SH-SY5Y (cell line): ENCODE results near the gene COL13A1.

Experiments used
- GATA2 ChIP-seq: IDR thresholded peaks from 2 replicates; pipeline ENCODE4 v1.6.1; 2011; ENCODE audit warnings: mild to moderate bottlenecking, low read depth, low read length
- GATA3 ChIP-seq: IDR thresholded peaks from 2 replicates; pipeline ENCODE4 v1.6.1; 2011; ENCODE audit warnings: low read depth, mild to moderate bottlenecking, low read length, moderate library complexity

COL13A1 gene

GRCh38 chr10:69944761-69945160, 143.1 kb downstream of the COL13A1 start:
- no peak for TF ChIP-seq GATA2
- no peak for TF ChIP-seq GATA3

GRCh38 chr10:69948261-69948660, 146.6 kb downstream of the COL13A1 start:
- TF ChIP-seq GATA2 = no peak
- no peak for TF ChIP-seq GATA3

GRCh38 chr10:69949770-69950169, 148.1 kb downstream of the COL13A1 start:
- TF ChIP-seq GATA3 (no peak), GATA2 (no peak)

- TF ChIP-seq GATA3 (no peak), GATA2 (no peak)
These were observed 150.0 kb downstream of the COL13A1 start for GRCh38 chr10:69951658-69952057.

DNA sequence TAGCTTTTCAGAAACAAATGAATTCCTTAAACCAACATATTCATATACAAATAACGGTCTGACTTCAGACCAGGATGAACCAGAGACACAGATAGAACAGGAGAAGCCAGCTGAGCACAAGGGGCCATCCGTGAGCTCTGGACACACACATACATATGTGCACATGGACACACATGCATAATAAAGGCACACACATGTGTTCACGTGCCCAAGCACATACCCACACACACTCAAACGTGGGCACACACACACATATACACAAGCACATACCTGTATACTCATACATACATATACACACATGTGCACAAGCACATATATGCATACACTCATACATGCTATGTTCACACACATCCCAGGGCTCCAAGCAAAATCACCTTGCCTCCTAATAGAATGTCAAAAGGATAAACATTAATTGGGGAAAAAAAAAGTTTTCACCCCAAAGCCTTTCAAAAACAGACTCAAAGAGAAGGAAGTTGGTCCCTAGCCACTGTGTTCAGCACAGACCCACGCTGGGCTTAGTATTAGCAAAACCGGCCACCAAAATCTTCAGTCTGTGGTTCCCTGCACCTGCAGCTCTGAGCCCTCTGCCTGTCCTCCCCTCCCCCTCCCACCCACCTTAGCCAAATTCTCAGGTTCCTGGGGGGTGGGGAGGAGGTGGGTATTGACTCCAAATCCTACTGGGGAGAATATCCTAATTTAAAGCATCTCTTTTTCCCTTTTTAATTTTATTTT, 150.5 kb downstream of the COL13A1 start:
- TF ChIP-seq GATA3 = no peak

DNA sequence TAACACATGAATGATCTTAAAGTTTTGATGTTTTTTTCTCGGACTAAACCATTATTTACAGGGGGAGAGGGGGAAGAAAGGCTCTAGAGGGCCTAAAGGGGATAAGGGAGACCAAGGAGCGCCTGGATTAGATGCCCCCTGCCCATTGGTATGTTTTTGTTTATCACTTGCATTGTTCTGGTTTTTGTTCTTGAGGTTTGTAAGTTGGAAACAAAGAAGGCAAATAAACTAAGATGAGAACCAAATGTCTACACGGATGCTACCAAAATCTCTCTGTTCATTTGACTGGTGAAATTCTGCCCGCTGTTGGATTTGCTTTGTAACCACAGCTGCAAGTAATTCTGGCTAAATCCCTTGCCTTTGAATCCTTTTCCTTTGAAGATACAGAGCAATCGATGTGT, 151.1 kb downstream of the COL13A1 start:
- TF ChIP-seq GATA3 (no peak), GATA2 (no peak)

DNA sequence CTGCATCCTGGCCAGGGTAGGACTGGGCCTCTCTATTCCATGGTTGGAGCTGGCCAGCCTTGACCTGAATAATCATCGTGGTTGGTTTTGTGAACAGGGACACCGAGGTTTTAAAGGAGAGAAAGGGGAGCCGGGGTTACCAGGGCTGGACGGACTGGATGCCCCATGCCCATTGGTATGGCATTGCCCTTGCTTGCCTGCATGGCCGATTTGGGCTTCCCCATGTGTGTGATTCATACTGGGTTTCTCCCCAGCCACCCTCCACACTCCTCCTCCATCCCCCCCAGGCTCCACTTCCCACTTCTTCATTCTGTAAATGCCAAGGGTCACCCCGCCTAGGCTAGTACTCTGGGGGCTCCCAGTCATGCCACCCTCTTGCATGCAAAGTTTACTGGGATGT, 152.1 kb downstream of the COL13A1 start:
- TF ChIP-seq GATA3 = no peak

DNA sequence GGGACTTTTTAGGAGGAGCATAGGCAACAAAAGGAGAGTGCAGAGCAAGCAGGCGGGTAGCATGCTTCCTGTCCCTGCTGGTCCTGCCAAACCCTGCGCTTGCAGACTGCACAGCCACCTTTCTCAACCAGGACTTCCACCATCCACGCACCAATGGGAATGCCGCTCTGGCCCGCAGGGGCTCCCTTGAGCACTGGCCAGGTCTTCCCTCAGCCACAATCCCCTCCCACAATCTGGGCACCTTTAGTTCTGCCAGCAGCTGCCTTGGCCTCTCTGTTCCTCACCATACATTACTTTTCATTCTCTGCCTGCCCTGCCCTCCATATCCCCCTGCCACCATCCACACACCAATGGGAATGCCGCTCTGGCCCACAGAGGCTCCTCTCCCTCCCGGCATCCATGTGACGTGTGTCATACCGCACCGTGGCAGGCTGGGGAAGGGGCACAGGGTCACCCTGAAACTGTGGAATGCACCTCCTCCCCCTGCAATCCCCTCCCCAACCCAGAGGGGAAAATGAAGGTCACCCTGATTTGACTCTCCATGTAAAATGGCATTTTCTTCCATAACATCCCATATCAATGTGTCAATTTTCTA, 153.6 kb downstream of the COL13A1 start:
- TF ChIP-seq GATA3 (no peak), GATA2 (no peak)

GRCh38 chr10:69955897-69956740, 154.4 kb downstream of the COL13A1 start:
- no peak for TF ChIP-seq GATA2
- no peak for TF ChIP-seq GATA3

GRCh38 chr10:69956741-69957230, 155.1 kb downstream of the COL13A1 start:
- TF ChIP-seq GATA3 = no peak
- TF ChIP-seq GATA2 = no peak

DNA sequence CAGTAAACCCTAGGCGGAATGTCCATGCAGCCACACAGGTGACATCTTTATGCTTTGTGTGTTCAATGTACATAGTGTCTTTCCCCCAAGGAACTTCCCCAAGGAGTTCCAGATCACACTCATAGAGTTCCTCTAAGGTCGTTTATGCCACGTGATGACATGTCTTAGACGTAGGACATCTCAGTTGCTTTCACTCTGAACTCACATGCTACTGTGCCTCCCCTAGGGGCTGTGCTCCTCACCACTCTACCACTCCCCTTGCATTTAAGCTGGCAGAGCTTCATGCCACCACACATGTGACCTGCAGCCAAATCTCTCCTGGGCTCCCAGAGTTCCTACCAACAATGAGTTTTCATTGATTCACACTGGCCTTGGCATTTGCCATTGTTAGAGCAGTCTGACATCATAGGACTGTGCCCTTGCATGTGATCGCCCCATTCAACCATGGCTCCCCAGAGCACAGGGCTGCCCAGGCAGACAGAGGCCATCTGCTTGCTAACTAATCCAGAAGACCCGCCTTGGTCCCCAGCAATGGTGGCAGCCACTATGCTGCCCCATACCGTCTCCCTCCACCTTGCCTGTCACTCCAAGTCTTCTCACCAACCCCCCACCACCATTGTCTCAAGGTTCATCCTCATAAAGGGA, 155.7 kb downstream of the COL13A1 start:
- TF ChIP-seq GATA3 = no peak
- TF ChIP-seq GATA2 = no peak

DNA sequence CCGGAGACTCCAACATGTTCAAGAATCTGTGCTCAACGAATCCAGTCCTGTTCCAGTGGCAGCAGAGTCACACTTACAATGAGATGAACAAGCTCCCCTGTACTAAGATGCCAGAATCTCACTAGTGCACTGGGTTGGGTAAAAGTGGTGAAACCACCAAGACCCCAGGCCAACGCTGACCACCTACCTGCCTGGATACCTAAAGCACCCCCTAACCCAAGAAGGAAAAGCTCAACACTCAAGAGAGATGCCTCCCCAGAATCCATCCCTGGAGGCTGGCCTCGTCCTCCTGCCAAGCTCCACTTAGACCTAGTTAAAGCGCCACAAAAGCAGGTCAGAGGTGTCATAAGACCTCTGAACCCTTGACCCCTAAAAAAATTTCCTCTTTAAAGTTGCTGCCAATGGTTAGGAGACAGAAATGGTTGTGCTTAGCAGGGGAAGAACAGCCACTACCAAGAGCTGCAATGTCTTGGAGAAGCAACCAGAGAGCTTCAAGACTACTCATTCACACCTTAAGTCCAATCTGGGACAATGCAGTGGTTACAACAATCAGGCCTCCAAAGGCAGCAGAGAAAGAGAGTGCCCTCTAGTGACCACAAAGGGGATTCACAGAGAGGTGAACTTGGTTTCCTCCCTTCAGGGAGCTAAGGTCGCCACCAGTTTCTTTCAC, 156.3 kb downstream of the COL13A1 start:
- TF ChIP-seq GATA2 = no peak
- no peak for TF ChIP-seq GATA3

GRCh38 chr10:69958556-69958902, 156.8 kb downstream of the COL13A1 start:
- no peak for TF ChIP-seq GATA2
- no peak for TF ChIP-seq GATA3

DNA sequence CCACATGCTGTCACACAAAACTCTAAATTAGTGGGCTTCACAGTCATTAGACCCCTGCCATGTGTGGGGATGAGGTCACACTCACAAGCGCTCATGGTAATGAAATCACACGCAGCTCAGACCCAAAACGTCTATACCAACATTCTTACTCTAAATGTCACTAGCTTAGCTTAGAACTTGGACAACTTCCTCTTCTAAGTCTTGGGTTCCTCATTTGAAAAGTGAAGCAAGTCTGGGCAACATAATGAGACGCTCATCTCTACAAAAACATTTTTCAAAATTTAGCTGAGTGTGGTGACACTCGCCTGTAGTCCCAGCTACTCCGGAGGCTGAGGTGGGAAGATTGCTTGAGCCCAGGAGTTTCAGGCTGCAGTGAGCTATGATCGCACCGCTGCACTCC, 158.2 kb downstream of the COL13A1 start:
- TF ChIP-seq GATA3 (no peak), GATA2 (no peak)

DNA sequence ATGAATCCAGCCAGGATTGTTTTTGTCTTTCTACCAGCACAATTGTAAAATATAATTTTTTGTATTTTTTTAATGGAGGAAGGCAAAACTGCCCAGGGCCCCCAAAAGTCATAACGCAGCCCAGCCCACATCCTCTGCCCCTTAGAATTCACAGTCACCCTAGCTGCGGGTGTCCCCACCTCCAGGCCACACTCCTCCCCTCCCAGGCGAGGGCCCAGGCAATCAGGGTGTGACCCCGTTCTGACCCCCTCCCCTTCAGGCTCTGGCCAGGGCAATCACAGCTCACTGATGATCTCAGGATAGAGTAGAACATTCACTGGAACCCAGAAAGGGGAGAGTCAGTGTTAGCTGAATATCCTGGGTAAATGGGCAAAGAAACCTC, 158.9 kb downstream of the COL13A1 start:
- no peak for TF ChIP-seq GATA2
- no peak for TF ChIP-seq GATA3
